ENCODE measurements around the gene AGTR1. TPM values are rescaled to one million over a fixed set of nuclear protein-coding genes. Genes with fewer than 3 reads are reported as not detected.

Gene AGTR1
- total RNA-seq: not detected in 2 replicates

GRCh38 chr3:148697306-148698189 is at the start of gene AGTR1:
Gene AGTR1 (plus strand): TSS chr3:148697903. CDS start chr3:148741036, 43,133 bp downstream.

Other genes with a start within 250 kb of the AGTR1 start
- not detected in 2 replicates for gene CPB1, start 129.9 kb downstream of the AGTR1 start, total RNA-seq
- 0.66 and 3.1 TPM in 2 replicates for gene CPA3, start 167.4 kb downstream of the AGTR1 start, total RNA-seq

Measured in endothelial cell of coronary artery (primary cell).